Adrenal gland (tissue), 5 donors: ENCODE results near the gene ABCG8.

ENCODE experiments used
- CTCF ChIP-seq, 6 experiments: fragments of 450-650 bp in 4 of 6; fragments of 200-600 bp in 2 of 6; sonication (generic) in 1 of 6; IDR thresholded peaks; 1 replicate in 5 of 6; 2 replicates in 1 of 6; pipeline versions ENCODE4 v1.5.1 to v1.8.0; 2016 to 2021; ENCODE audit warnings: antibody characterized with exemption in 6 of 6, mild to moderate bottlenecking in 2 of 6, moderate library complexity in 1 of 6
- POLR2A ChIP-seq, 2 donors: fragments of 450-650 bp; IDR thresholded peaks; one replicate each; pipeline ENCODE4 v1.6.1; 2017; ENCODE audit warnings: antibody characterized with exemption in 2 of 2, mild to moderate bottlenecking in 2 of 2, moderate library complexity in 1 of 2
- donor health status: DM: no; HTN: no; CAD: no.

GRCh38 chr2:43831543-43832294 lies 7.1 kb upstream of the ABCG8 start:
- TF ChIP-seq POLR2A (IDR thresholded peaks at IDR 0.05) (no peak), CTCF (IDR thresholded peaks at IDR 0.05) (no peak)
